GM21737 (cell line): ENCODE measurements around the gene NANS.
"Not testable (repeated sequence)": the region's sequence is repeated elsewhere in the genome, so short reads cannot be mapped to it uniquely, and the experiment has no call there.

Experiments used
- ATAC-seq: cut with Tn5 transposase; IDR thresholded peaks from one replicate; pipeline ENCODE4 v1.9.1; 2021; ENCODE audit warnings: mild to moderate bottlenecking, moderate library complexity; ENCODE audit not compliant: unreplicated experiment

Gene NANS

DNA sequence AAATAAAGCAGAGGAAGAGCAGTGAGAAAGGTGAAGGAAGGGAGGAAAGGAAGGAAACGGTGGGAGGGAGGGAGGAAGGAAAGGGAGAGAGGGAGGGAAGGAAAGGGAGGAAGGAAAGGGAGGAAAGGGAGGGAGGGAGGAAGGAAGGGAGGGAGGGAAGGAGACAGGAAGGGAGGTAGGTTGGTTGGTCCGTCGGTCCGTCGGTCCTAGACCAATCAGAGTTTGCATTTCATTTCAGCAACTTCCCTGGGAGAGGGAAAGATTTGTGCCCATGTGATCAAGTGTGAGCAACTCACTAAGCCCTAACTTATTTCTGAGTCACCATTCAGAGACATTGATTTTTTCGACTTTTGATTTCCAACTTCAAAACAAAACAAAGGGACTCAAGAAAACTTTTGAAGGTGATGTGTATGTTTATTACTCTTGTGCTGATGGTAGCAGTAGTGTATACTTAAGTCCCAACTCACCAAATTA lies 18.8 kb downstream of the NANS start:
- ATAC-seq: no peak

DNA sequence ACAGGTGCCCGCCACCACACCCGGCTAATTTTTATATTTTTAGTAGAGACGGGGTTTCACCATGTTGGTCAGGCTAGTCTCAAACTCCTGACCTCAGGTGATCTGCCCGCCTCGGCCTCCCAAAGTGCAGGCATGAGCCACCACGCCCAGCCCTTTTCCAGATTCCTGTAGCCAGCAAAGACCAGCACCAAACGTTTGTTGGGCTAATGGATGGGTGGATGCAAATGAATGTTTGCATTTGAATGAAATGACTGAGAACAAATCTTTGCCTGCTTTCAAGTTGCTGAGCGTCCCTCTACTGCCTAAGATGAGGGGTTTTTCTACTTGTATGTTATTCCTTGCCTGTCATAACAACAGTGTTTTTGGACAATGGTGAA lies 20.0 kb downstream of the NANS start:
- ATAC-seq: not testable (repeated sequence)

DNA sequence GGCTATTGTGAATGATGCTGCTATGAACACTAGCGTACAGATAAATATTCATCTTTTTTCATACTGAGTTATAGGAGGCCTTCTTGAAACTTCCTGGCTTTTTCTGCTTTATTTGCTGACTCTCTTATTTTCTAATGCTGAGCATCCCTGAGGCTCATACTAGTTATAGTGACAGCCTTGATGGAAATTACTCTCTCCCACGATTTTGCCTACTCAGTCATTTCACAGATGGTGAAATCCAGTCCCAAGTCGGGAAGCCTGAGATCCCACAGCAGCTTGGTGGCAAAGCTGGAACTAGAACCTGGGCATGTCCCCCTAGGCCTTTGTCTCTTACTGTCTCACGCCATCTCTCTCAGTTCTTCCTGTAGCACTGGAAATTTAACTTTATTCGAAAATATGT lies 22.4 kb downstream of the NANS start:
- ATAC-seq: no peak

DNA sequence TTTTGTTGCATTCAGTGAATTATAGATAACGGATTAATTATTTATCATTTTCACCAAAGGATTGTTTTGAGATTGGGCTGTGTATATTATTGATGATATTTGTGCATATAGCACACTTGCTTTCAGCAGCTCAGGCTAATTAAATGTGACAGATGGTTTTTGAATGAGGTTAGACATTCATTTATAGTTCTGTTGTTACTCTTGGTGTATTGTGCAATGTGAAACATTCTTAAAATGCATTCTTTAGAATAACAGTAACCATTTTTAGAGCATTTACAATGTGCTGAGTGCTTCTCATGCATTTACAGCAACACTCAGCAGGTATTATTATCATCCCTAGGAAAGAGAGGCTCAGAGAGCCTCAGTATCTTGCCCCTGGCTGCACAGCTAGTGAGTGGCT lies 23.8 kb downstream of the NANS start:
- ATAC-seq: no peak

DNA sequence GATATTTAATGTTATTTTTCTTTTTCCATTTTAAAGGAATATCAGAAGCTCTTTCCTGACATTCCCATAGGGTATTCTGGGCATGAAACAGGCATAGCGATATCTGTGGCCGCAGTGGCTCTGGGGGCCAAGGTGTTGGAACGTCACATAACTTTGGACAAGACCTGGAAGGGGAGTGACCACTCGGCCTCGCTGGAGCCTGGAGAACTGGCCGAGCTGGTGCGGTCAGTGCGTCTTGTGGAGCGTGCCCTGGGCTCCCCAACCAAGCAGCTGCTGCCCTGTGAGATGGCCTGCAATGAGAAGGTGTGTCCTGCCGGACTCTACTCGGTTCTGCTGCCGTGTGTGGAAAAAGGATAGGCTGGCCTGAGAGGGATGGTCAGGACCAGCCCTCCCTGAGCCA lies 24.2 kb downstream of the NANS start:
- ATAC-seq: no peak

DNA sequence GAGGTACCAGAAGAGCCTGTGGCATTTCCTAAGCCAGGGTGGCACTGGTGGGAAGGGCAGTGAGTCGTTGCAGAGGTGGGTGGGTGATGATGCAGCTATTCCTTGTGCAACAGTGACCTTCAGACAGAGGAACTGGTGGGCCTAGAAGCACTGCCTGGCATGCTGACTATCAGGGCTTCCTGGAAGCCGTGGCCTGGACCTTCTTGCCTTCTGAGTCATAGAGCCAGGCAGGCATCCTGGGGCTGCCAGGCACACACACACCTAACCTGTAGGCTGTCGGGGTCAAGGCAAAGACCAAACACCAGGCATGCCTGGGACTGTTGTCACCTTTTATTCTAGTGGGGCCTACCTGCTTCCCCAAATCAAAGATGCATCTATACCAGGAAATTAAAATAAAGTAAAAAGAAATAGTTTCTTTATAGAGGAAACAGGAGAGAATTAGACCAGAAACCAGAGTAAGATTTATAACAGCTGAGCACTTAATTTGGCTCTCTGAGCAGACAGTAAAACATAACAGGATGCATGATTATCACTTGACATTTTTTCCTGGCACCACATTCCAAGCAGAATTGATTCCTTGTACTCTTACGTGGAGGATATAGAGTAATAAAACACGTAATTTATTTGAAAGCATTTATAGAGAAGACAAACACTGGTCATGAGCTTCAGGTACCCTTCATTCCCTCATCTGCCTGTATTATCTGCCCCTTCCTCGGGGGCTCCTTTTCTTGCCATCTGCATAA lies 25.1 kb downstream of the NANS start:
- ATAC-seq: no peak

DNA sequence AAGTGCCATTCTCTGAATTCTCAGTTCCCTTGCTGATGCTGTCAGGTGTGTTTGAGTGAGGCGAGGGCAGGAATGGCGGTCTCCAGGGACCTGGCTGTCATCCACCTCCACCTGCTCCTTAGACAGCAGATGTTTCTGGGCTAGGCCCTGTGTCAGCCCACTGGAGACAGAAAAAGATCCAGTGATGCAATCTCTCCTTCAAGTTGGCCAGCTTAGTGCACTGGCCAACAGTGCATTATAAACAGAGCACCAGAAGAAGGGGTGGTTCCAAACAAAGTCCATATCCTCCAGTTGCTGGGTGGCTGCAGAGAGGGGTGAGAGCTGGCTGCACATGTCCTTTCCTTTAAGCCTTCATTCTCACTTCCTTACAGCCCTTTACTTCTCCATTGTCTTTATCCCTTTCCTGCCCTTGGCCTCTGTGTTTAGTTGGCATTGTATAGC lies 26.5 kb downstream of the NANS start:
- no peak for ATAC-seq

DNA sequence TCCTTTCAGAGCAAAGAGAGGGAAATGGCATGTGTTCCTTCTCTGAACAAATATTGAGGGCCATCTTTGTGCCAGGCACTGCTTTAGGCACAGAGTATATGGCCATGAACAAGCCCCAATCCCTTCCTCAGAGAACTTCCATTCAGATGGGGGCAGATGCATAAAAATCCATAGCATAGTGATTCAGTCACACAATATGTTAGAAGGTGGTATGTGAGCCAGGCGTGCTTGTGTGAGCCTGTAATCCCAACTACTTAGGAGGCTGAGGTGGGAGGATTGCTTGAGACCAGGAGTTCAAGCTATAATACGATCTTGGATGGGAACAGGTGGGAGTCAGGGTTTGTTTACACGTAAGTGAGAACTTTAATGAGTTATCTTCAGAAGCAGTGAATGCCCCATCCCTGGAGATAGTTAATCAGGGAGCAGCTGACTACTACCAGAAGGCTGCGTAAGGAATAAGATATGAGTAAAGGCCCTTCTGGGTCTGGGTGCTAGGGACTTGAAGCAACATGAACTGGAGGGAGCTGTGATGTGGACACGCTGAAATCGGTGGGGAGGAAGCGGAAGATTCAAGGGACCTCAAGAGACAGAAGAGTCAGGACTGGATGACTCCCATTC lies 27.1 kb downstream of the NANS start:
- no peak for ATAC-seq

DNA sequence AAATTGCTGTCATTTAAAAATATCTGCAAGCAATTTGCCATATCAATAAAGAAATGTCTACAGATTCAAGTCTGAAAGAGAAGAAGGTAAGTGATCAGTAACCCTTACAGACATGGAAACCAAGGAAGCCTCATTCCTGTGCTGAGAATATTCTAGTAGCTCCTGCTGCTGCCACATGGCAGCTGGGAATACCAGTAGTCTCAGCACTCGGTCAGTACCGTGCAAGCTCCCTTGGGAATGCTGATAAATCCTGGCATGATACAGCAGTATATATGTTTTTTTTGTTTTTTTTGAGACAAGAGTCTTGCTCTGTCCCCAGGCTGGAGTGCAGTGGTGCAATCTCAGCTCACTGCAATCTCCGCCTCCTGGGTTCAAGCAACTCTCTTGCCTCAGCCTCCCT lies 27.9 kb downstream of the NANS start:
- ATAC-seq: no peak

DNA sequence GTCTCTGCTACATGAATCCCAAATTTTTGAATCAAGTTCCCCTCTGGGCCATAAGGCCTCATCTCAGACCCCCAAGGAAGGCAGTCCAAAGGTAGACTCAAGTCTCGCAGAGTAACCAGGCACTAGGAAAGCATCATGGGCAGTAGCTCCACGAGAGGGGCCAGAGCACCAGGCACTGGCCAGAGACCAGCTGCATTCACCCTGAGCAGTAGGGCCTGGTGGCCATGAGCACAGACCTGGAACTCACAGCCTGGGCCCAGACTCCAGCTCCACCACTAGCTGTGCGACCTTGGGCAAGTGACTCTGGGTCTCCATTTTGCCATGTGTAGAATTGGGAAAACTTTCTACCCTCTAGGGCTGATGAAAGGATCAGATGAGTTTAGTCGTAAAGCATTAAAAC lies 28.5 kb downstream of the NANS start:
- ATAC-seq: no peak

DNA sequence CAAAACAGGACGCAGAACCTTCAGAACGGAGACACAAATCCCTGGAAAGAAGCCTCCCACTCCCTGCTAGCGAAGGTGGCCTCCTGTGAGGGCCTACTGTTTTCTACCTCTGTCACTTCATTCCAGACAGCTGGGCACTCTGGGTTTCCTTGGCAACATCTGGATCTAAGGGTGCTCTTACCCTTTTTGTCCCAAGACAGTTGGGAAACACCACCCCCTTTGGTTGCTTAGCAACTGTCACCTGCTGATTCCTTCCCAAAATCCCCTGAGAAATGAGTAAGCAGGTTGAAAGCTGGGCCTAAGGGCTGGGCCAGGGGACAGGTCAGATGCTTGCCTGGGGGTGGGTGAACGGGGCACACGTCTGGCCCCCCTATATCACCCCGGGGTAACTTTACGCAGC lies 29.4 kb downstream of the NANS start:
- no peak for ATAC-seq

DNA sequence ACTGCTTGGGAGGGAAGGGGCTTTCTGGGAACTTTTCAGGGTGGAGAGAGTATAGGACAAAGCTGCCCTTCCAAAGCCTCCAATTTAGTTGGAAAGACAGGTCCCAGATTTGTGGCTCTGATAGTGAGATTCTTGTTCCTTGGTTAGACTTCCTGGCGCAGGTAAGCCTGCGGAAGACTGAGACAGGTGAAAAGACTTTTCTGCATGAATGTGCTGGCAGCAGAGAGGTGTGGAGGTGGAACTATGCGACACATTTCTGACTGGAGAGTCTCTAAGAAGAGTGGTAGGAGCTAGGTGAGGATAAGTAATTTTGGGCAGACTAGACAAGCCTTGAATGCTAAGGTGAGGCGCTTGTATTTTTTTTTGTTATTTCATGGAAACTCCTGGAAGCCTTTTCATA lies 29.9 kb downstream of the NANS start:
- ATAC-seq: no peak

DNA sequence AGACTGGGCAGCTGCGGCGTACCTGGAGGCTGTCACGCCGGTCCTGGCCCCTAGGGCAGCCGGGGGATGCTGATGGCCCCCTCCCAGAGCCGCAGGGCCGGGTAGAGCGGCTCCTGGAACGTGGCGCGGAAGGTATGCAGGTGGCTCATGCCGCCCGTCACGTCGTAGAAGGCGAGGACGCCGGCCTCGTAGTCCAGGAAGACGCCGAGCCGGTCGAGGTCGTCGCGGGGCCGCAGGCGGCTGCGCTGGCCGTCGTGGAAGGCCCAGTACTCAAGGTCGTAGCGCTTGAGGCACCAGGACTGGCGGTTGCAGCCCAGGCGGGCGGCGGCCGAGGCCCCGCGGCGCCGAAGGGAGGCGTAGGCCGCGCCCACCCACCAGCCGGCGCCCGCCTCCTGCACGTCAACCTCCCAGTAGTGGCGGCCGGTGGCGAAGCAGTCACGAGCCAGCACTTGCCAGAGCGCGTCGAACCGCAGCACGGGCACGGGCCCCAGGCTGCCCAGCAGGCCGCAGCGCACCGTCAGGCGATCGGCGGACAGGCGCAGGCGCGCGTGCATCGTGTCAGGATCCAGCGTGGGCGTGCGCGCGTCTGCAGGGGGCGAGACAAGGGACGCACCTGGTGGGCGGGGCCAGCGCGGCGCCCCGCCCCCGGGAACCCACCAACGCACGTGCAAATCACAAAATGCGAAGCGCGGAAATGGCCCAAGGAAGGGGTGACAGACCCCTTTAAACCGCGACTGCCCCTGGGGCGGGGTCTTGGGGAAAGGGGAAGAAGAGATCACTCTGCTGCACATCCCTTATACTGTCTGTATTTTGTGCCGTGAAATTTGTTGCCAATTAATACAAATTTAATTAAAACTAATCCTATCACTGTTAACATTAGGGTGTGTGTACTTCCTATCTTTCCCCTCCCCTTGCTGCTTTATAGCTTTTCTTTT lies 31.2 kb downstream of the NANS start:
- ATAC-seq: no peak

DNA sequence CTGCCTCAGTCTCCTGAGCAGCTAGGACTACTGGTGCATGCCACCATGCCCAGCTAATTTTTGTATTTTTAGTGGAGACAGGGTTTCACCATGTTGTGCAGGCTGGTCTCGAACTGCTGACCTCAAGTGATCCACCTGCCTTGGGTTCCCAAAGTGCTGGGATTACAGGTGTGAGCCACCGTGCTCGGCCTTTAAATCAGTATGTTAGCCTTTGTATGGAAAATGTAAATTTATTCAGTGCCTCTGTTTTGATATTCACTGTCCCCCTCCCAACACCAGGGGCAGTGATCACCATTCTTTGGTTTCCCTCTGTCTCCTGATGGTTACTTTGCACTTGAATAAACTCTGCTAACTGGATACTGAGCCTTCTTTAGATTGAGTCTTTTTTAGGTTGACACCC lies 34.1 kb downstream of the NANS start:
- not testable (repeated sequence) for ATAC-seq

DNA sequence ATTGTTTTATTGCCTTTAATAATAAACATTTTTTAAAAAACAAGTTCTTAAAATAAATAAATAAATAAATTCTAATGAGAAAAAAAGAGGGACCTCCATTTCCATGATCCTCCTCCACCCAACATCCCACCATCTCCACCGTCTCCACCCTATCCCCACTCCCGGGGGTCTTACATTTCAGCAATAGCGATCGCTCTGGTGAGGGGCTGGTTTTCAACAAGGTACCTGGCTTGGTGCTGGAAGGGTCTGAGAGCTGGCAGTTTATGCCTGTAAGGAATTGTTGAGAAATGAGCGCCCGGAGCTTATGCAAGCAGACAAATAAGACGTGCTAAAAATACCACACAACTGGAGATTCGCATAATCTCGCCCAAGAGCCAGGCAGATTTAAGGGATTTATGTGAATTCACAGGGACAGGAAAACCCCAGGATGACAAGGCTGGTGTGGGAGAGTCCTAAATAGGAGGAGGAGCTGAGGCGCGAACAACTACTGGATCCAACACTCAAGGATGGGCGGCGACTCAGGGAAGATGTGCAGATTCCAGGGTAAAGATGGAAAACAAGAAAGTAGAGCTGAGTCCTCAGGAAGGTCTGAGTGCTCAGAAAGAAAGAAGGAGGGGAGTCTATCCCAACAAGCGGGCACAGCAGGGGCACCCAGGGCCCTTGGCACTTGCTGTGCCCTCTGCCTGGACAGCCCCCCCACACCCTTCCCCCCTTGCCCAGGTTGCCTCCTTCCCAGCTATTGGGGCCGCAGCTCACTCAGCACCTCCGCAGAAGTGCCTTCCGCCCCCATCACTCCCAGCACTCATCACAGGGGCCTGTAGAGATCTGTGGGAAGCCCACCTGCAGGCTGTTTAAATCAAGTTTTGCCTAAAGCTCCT lies 35.4 kb downstream of the NANS start:
- no peak for ATAC-seq

DNA sequence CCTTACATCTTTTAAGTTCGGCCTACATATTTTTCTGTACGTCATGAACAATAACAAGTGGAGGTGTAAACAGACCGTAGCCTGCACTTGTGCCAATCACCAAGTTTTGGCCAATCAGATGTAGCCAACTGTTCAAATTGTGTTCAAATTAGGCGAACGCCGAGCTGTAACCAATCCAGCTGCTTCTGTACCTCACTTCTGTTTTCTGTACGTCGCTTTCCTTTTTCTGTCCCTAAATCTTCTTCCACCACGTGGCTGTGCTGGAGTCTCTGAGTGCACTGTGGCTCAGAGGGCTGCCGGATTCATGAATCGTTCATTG lies 36.0 kb downstream of the NANS start:
- ATAC-seq: no peak

DNA sequence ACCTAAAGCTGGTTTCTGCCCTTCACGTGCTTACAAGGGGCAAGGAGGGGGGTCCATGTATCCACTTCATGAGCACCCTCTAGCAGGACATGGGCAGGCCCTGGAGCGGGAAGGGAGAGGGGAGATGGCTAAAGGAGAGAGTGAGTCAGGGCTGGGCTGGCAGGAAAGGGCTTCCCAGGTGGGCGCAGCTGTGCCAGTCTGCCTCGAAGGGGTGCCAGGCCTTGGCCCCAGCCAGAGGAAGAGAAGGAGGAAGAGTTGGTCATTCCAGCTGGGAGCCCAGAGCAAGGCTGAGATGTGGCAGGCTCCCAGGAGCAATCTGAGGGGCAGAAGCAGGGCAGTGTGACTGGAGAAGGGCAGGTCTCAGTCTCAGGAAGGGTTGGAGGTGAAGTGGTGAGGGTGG lies 37.8 kb downstream of the NANS start:
- no peak for ATAC-seq

DNA sequence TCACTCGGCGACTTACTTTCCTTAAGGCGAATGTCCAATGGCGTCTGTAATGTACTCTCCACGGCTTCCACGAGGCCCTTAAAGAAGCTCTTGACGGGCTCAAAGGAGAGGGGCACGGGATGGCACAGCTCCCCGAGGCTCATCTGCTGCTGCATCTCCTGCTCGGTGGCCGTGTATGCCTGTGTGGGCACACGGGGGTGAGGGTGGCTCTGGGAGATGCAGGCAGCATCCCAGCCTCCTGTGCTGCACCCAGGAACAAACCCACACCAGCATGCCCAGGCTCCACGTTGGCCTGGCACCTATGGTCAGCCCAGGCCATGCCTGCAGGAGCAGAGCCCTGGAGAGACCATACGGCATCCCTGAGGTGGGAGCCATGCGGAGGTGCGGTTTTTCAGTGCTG lies 38.3 kb downstream of the NANS start:
- no peak for ATAC-seq

DNA sequence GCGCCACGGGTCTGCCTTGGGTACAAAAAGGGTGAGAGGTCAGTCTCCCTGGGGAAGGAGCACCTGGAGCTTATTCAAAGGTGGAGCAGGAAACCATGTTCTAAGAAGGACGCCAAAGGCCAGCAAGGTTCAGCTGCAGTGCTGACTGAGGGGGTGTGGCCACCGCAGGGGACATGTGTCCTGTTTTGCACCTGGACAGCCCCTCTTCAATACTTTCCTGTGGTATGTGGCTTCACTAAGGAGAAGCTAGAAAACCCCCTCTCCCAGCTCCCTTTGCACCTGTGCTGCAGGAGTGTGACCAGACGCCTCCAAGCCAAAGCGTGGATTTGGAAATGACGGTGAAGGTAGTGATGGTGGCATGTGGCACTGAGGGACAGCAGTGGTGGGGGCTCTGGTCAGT lies 38.9 kb downstream of the NANS start:
- no peak for ATAC-seq

DNA sequence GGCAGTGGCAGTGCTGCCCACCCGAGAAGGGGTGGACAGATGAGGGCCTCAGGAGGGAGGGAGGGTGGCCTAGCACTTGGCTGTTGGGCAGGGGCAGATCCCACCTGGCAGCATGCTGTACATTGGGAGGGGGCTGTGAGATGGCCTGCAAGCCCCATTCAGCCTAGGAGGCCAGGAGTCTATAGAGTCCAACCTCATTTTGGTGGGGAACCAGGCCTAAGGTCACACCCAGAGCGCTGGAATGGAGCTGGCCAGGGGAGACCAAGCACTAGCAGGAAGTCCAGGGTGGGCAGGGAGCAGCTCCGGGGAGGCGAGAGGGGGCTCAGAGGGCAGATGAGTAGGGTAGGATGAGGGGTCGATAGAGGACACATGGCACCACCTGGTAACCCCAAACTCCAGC lies 39.6 kb downstream of the NANS start:
- ATAC-seq: no peak

DNA sequence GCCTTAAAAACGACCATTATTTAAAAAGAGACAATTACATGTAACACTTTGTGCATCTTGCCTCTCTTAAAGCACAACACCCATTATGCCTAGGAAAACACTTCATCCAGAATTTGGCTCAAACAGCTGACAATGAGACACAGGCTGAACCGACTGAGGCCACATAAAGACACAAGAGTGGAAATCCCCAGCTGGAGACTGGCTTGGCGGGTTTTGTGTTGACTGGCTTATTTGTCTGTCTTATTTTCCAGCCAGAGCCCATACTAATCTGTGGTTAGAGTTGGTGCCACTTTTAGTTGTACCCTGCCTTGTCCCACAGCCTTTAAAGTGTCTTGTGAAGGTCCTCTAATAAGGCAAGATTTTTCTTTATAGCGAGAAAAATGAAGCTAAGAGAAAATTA lies 41.3 kb downstream of the NANS start:
- ATAC-seq: no peak
